GM23338 (cell line): ENCODE measurements around the gene ATAD2B. TPM values are rescaled to one million over a fixed set of nuclear protein-coding genes. Genes with fewer than 3 reads are reported as not detected.

ENCODE experiments used
- ATAC-seq: fragments of 200-7000 bp; cut with Tn5 transposase; 3 replicates; pipeline ENCODE4 v1.9.1; 2020
- DNase-seq: peaks from one replicate; pipeline ENCODE4 v3.0.0-alpha.2; 2015; ENCODE audit warnings: low spot score
- H2AFZ ChIP-seq: fragments of 200-600 bp; sonication (generic); 2 replicates; pipeline ENCODE4 v1.8.0; 2016; ENCODE audit warnings: antibody characterized with exemption, mild to moderate bottlenecking, moderate library complexity
- H3F3A ChIP-seq: fragments of 200-600 bp; sonication (generic); replicated peaks from 2 replicates; pipeline ENCODE4 v1.8.0; 2017; ENCODE audit warnings: antibody characterized with exemption, mixed run types, low read depth
- H3K27ac ChIP-seq: fragments of 200-600 bp; sonication (generic); 2 replicates; pipeline ENCODE4 v1.6.1; 2016; ENCODE audit warnings: low read depth
- H3K27me3 ChIP-seq: fragments of 200-600 bp; sonication (generic); 2 replicates; pipeline ENCODE4 v1.8.0; 2016; ENCODE audit warnings: mild to moderate bottlenecking, mixed run types, moderate library complexity; ENCODE audit not compliant: insufficient read depth
- H3K36me3 ChIP-seq: fragments of 200-600 bp; sonication (generic); 2 replicates; pipeline ENCODE4 v1.8.0; 2016; ENCODE audit warnings: mild to moderate bottlenecking; ENCODE audit not compliant: insufficient read depth
- H3K4me1 ChIP-seq: fragments of 200-600 bp; sonication (generic); 2 replicates; pipeline ENCODE4 v1.8.0; 2016; ENCODE audit warnings: mild to moderate bottlenecking, moderate library complexity; ENCODE audit not compliant: insufficient read depth
- H3K4me2 ChIP-seq: fragments of 200-600 bp; sonication (generic); 2 replicates; pipeline ENCODE4 v1.7.1; 2017; ENCODE audit warnings: mixed run types
- H3K4me3 ChIP-seq: fragments of 200-600 bp; sonication (generic); 2 replicates; pipeline ENCODE4 v1.6.1; 2016; ENCODE audit warnings: mixed run types
- H3K79me2 ChIP-seq: fragments of 200-600 bp; sonication (generic); replicated peaks from 2 replicates; pipeline ENCODE4 v1.8.0; 2017; ENCODE audit warnings: mild to moderate bottlenecking; ENCODE audit not compliant: insufficient read depth
- H3K9me2 ChIP-seq: fragments of 200-600 bp; sonication (generic); 2 replicates; pipeline ENCODE4 v1.8.0; 2017; ENCODE audit not compliant: insufficient read depth
- H4K20me1 ChIP-seq: fragments of 200-600 bp; sonication (generic); replicated peaks from 2 replicates; pipeline ENCODE4 v1.8.0; 2017; ENCODE audit warnings: mild to moderate bottlenecking; ENCODE audit not compliant: insufficient read depth
- H3K27ac Mint-ChIP-seq: 2 replicates; pipeline ENCODE4 v1.8.0; 2020; ENCODE audit warnings: inconsistent platforms, mild to moderate bottlenecking, moderate library complexity, mixed read lengths
- H3K27me3 Mint-ChIP-seq: 3 replicates; pipeline ENCODE4 v1.8.0; 2022; ENCODE audit warnings: low read depth, mild to moderate bottlenecking, moderate library complexity, mixed read lengths, inconsistent platforms; ENCODE audit not compliant: insufficient read depth, poor library complexity
- H3K36me3 Mint-ChIP-seq: 3 replicates; pipeline ENCODE4 v1.8.0; 2021; ENCODE audit warnings: low read depth, mild to moderate bottlenecking, inconsistent platforms, moderate library complexity, mixed read lengths
- H3K4me1 Mint-ChIP-seq: 3 replicates; pipeline ENCODE4 v1.8.0; 2020; ENCODE audit warnings: mild to moderate bottlenecking, inconsistent platforms, mixed read lengths
- H3K4me3 Mint-ChIP-seq: 3 replicates; pipeline ENCODE4 v1.8.0; 2021; ENCODE audit warnings: moderate library complexity, mild to moderate bottlenecking, inconsistent platforms, mixed read lengths
- H3K9me3 Mint-ChIP-seq: 3 replicates; pipeline ENCODE4 v1.8.0; 2020; ENCODE audit warnings: moderate library complexity, mild to moderate bottlenecking, inconsistent platforms, mixed read lengths
- CREB1 ChIP-seq: fragments of 250-450 bp; sonication (Bioruptor Pico); IDR thresholded peaks from 2 replicates; pipeline ENCODE4 v1.5.0; 2020; ENCODE audit warnings: low read depth, mild to moderate bottlenecking, moderate library complexity
- ETS1 ChIP-seq: IDR thresholded peaks from 2 replicates; pipeline ENCODE4 v1.6.1; 2016; ENCODE audit warnings: antibody characterized with exemption
- EZH2 ChIP-seq: fragments of 200-600 bp; sonication (generic); IDR thresholded peaks from one replicate; pipeline ENCODE4 v1.8.0; 2017; ENCODE audit warnings: antibody characterized with exemption, mild to moderate bottlenecking, low read depth; ENCODE audit not compliant: unreplicated experiment
- EZH2phosphoT487 ChIP-seq: fragments of 200-600 bp; sonication (generic); IDR thresholded peaks from one replicate; pipeline ENCODE4 v1.8.1; 2018; ENCODE audit warnings: antibody characterized with exemption; ENCODE audit not compliant: unreplicated experiment
- JUNB ChIP-seq: IDR thresholded peaks from one replicate; pipeline ENCODE4 v1.6.1; 2016; ENCODE audit warnings: antibody characterized with exemption; ENCODE audit not compliant: unreplicated experiment
- NANOG ChIP-seq: IDR thresholded peaks from 2 replicates; pipeline ENCODE4 v1.6.1; 2016; ENCODE audit warnings: antibody characterized with exemption, borderline replicate concordance
- POLR2AphosphoS5 ChIP-seq: IDR thresholded peaks from 2 replicates; pipeline ENCODE4 v1.6.1; 2016; ENCODE audit warnings: antibody characterized with exemption, low read depth
- REST ChIP-seq: IDR thresholded peaks from one replicate; pipeline ENCODE4 v1.6.1; 2018; ENCODE audit warnings: antibody characterized with exemption; ENCODE audit not compliant: unreplicated experiment
- STAT1 ChIP-seq: IDR thresholded peaks from one replicate; pipeline ENCODE4 v1.6.1; 2016; ENCODE audit warnings: antibody characterized with exemption; ENCODE audit not compliant: unreplicated experiment
- ZNF114 ChIP-seq: fragments of 250-450 bp; sonication (Bioruptor Pico); IDR thresholded peaks from 2 replicates; pipeline ENCODE4 v1.5.0; 2020; ENCODE audit warnings: mild to moderate bottlenecking, moderate library complexity
- ZNF331 ChIP-seq: fragments of 250-450 bp; sonication (Bioruptor Pico); IDR thresholded peaks from 2 replicates; pipeline ENCODE4 v1.5.0; 2020; ENCODE audit warnings: low read depth, mild to moderate bottlenecking, moderate library complexity
- polyA plus RNA-seq: library from polyadenylated mRNA; unstranded; fragments of >200 nt; fragmentation: Nextera tagmentation; extraction: Ambion mirVana; gene quantifications from 2 replicates; pipeline ENCODE4 v1.2.1, GENCODE V29; 2016
- total RNA-seq: library from RNA; depleted of rRNA; stranded (reverse); fragments of >200 nt; shearing (Covaris generic); gene quantifications from 2 replicates; pipeline ENCODE4 v1.2.3, GENCODE V29; 2014
- TF ChIP-seq, protein P1 (sequence below), 2 experiments: fragments of 200-600 bp in 1 of 2; sonication (generic) in 1 of 2; conservative IDR thresholded peaks; 2 replicates each; pipeline versions ENCODE4 v1.5.1 to v1.6.1; 2016 to 2017; ENCODE audit warnings: antibody characterized with exemption in 2 of 2, low read depth in 2 of 2, mild to moderate bottlenecking in 2 of 2, moderate library complexity in 1 of 2
- TF ChIP-seq, protein P2 (sequence below): fragments of 250-450 bp; sonication (Bioruptor Pico); IDR thresholded peaks from 2 replicates; pipeline ENCODE4 v1.5.0; 2020; ENCODE audit warnings: mild to moderate bottlenecking, moderate library complexity

ATAD2B gene
- total and polyA plus RNA-seq, 2 experiments from 2014 or later, result 12.4 to 19.3 TPM

GRCh38 chr2:23709311-23709710, 217.6 kb downstream of the ATAD2B start:
- TF ChIP-seq CREB1 (no peak), REST (no peak), ETS1 (no peak), NANOG (no peak), EZH2phosphoT487 (no peak), STAT1 (no peak), JUNB (no peak), ZNF114 (CRISPR knock-in tag) (no peak), POLR2AphosphoS5 (no peak), EZH2 (no peak), ZNF331 (CRISPR knock-in tag) (no peak)
- TF ChIP-seq, protein P1, sequence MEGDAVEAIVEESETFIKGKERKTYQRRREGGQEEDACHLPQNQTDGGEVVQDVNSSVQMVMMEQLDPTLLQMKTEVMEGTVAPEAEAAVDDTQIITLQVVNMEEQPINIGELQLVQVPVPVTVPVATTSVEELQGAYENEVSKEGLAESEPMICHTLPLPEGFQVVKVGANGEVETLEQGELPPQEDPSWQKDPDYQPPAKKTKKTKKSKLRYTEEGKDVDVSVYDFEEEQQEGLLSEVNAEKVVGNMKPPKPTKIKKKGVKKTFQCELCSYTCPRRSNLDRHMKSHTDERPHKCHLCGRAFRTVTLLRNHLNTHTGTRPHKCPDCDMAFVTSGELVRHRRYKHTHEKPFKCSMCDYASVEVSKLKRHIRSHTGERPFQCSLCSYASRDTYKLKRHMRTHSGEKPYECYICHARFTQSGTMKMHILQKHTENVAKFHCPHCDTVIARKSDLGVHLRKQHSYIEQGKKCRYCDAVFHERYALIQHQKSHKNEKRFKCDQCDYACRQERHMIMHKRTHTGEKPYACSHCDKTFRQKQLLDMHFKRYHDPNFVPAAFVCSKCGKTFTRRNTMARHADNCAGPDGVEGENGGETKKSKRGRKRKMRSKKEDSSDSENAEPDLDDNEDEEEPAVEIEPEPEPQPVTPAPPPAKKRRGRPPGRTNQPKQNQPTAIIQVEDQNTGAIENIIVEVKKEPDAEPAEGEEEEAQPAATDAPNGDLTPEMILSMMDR (conservative IDR thresholded peaks at IDR 0.05; ENCODE audit: low read depth in 2 of 2), result no peak
- TF ChIP-seq, protein P2, sequence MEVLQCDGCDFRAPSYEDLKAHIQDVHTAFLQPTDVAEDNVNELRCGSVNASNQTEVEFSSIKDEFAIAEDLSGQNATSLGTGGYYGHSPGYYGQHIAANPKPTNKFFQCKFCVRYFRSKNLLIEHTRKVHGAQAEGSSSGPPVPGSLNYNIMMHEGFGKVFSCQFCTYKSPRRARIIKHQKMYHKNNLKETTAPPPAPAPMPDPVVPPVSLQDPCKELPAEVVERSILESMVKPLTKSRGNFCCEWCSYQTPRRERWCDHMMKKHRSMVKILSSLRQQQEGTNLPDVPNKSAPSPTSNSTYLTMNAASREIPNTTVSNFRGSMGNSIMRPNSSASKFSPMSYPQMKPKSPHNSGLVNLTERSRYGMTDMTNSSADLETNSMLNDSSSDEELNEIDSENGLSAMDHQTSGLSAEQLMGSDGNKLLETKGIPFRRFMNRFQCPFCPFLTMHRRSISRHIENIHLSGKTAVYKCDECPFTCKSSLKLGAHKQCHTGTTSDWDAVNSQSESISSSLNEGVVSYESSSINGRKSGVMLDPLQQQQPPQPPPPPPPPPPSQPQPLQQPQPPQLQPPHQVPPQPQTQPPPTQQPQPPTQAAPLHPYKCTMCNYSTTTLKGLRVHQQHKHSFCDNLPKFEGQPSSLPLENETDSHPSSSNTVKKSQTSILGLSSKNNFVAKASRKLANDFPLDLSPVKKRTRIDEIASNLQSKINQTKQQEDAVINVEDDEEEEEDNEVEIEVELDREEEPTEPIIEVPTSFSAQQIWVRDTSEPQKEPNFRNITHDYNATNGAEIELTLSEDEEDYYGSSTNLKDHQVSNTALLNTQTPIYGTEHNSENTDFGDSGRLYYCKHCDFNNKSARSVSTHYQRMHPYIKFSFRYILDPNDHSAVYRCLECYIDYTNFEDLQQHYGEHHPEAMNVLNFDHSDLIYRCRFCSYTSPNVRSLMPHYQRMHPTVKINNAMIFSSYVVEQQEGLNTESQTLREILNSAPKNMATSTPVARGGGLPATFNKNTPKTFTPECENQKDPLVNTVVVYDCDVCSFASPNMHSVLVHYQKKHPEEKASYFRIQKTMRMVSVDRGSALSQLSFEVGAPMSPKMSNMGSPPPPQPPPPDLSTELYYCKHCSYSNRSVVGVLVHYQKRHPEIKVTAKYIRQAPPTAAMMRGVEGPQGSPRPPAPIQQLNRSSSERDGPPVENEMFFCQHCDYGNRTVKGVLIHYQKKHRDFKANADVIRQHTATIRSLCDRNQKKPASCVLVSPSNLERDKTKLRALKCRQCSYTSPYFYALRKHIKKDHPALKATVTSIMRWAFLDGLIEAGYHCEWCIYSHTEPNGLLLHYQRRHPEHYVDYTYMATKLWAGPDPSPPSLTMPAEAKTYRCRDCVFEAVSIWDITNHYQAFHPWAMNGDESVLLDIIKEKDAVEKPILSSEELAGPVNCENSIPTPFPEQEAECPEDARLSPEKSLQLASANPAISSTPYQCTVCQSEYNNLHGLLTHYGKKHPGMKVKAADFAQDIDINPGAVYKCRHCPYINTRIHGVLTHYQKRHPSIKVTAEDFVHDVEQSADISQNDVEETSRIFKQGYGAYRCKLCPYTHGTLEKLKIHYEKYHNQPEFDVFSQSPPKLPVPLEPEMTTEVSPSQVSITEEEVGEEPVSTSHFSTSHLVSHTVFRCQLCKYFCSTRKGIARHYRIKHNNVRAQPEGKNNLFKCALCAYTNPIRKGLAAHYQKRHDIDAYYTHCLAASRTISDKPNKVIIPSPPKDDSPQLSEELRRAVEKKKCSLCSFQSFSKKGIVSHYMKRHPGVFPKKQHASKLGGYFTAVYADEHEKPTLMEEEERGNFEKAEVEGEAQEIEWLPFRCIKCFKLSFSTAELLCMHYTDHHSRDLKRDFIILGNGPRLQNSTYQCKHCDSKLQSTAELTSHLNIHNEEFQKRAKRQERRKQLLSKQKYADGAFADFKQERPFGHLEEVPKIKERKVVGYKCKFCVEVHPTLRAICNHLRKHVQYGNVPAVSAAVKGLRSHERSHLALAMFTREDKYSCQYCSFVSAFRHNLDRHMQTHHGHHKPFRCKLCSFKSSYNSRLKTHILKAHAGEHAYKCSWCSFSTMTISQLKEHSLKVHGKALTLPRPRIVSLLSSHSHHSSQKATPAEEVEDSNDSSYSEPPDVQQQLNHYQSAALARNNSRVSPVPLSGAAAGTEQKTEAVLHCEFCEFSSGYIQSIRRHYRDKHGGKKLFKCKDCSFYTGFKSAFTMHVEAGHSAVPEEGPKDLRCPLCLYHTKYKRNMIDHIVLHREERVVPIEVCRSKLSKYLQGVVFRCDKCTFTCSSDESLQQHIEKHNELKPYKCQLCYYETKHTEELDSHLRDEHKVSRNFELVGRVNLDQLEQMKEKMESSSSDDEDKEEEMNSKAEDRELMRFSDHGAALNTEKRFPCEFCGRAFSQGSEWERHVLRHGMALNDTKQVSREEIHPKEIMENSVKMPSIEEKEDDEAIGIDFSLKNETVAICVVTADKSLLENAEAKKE (CRISPR knock-in tag), result no peak
- Histone ChIP-seq H3K4me2 (no peak overlapping the region), H3K36me3 (no peaks in the 10 kb centered on the region), H3K4me3 (no peak overlapping the region), H3K4me1 (peaks cover 10% of the 10 kb centered on the region; the same call in 1 of the 2 replicates), H4K20me1 (no peaks in the 10 kb centered on the region), H2AFZ (no peak overlapping the region), H3F3A (no peaks in the 10 kb centered on the region), H3K27ac (no peak overlapping the region), H3K79me2 (no peaks in the 10 kb centered on the region), H3K27me3 (no peaks in the 10 kb centered on the region), H3K9me2 (no peaks in the 10 kb centered on the region)
- H3K36me3 Mint-ChIP-seq, result peaks cover 5% of the 10 kb centered on the region; the same call in 1 of the 3 replicates
- peaks cover 3% of the 10 kb centered on the region for H3K27me3 Mint-ChIP-seq
- peaks cover 18% of the 10 kb centered on the region for H3K4me1 Mint-ChIP-seq
- no peak for DNase-seq
- no peak for ATAC-seq
- no peaks in the 10 kb centered on the region; the same call in 2 of the 3 replicates for H3K9me3 Mint-ChIP-seq
- no peak overlapping the region for H3K4me3 Mint-ChIP-seq
- no peak overlapping the region for H3K27ac Mint-ChIP-seq
